GM23338 (cell line): ENCODE measurements around the gene CD80.

ENCODE experiments used
- POLR2AphosphoS5 ChIP-seq: IDR thresholded peaks from 2 replicates; pipeline ENCODE4 v1.6.1; 2016; ENCODE audit warnings: antibody characterized with exemption, low read depth
- TF ChIP-seq, protein P1 (sequence below), 2 experiments: fragments of 200-600 bp in 1 of 2; sonication (generic) in 1 of 2; conservative IDR thresholded peaks; 2 replicates each; pipeline versions ENCODE4 v1.5.1 to v1.6.1; 2016 to 2017; ENCODE audit warnings: antibody characterized with exemption in 2 of 2, low read depth in 2 of 2, mild to moderate bottlenecking in 2 of 2, moderate library complexity in 1 of 2

DNA sequence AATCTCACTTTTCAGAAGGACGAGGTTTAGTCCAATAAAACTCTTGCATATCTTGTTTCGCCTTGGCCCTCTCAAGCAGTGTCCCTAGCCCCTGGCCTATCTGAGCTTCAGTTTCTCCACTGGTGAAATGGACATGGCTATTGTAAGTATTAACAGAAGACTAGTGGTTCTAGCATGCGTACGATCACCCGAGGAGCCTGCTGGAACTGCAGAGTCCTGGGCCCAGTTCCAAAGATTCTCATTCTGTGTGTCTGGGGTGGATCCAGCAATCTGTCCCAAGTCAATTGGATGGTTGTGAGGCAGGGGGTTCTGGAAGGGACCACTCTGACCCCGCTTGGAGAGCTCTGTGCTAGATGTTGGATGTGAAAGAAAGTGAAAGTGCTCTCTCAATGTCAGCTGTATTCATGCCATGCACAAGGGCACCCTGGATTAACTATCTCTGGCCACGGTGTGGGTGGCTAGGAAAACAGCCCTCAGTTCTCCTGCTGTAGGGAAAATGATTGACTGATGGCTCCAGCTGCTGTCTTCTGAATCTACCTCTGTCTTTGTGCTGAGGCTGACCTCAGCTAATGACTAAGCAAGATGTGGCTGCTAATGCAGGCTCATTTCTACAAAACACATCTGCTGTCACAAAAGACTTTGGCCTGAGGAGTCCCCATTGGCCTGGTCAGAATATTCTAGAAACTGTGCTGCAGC is 36.4 kb upstream of the CD80 start:
- no peak for TF ChIP-seq POLR2AphosphoS5
- TF ChIP-seq, protein P1, sequence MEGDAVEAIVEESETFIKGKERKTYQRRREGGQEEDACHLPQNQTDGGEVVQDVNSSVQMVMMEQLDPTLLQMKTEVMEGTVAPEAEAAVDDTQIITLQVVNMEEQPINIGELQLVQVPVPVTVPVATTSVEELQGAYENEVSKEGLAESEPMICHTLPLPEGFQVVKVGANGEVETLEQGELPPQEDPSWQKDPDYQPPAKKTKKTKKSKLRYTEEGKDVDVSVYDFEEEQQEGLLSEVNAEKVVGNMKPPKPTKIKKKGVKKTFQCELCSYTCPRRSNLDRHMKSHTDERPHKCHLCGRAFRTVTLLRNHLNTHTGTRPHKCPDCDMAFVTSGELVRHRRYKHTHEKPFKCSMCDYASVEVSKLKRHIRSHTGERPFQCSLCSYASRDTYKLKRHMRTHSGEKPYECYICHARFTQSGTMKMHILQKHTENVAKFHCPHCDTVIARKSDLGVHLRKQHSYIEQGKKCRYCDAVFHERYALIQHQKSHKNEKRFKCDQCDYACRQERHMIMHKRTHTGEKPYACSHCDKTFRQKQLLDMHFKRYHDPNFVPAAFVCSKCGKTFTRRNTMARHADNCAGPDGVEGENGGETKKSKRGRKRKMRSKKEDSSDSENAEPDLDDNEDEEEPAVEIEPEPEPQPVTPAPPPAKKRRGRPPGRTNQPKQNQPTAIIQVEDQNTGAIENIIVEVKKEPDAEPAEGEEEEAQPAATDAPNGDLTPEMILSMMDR (conservative IDR thresholded peaks at IDR 0.05; ENCODE audit: low read depth in 2 of 2): no peak
